ENCODE results near the gene CDC42BPG.

Gene CDC42BPG

DNA sequence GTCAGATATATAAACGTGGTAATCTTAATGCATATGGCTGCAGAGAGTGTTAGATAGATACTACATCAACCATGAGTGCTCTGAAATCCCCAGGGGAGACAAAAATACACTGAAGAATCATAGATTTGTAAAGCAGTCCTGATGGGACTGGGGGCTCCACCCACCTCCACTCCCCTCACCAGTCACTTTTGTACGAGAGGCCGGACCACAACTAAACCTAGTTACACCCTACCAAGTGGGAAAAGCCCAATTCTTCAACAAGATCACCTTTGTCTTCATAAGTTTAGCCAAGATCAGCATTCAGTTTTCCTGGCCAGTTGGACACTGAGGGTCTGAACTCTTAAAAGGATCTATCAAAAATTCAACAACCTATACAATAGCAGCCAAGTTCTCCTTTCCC lies 67.6 kb downstream of the CDC42BPG start:
- Histone ChIP-seq H3K36me3 (peaks cover 51 to 57% (median 54%) of the 10 kb centered on the region in 11 experiments), H3K27ac (peak overlapping the region in 10 of 11 experiments; percentile 97 to 100 (median 99); a peak in 19 of 22 replicates), H3K4me3 (peak overlapping the region; percentile 71 to 98 (median 92)), H3K9me3 (replicated peaks in 1 of 11) (no peaks in the 10 kb centered on the region), H3K4me2 (peak overlapping the region; percentile 92 to 98 (median 97)), H4K20me1 (peaks cover 54 to 60% (median 57%) of the 10 kb centered on the region in 11 experiments), H3K4me1 (peaks cover 58 to 69% (median 61%) of the 10 kb centered on the region in 10 experiments), H3K27me3 (no peaks in the 10 kb centered on the region), H3K9ac (peak overlapping the region; percentile 96 to 100 (median 99))
- TF ChIP-seq Cebpa-rat (IDR thresholded peaks at IDR 0.05): no peak

DNA sequence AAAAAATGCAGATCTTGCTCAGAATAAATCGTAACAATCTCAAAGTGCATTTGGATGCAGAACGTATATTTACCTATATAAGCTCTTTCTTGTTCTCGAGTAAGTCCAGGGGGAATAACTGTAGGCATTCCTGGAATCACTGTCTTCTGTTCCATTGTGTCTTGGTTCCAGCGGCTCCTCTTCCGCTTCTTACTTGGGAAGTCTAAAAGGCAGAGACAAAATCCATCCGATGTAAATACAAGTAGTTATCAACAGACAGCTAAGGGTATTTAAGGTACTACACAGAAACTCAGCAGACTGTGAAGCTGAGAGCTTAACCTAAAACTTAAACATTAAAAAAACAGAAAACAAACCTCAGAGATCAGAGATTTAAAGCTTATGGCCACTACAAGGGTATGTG lies 68.0 kb downstream of the CDC42BPG start:
- Histone ChIP-seq H3K27me3 (no peaks in the 10 kb centered on the region), H3K4me1 (peaks cover 63 to 74% (median 66%) of the 10 kb centered on the region in 10 experiments), H3K9me3 (replicated peaks in 1 of 11) (no peaks in the 10 kb centered on the region), H3K27ac (peak overlapping the region in 7 of 11 experiments; percentile 97 to 100 (median 99); a peak in 8 of 22 replicates), H4K20me1 (peaks cover 58 to 65% (median 61%) of the 10 kb centered on the region in 11 experiments), H3K9ac (peak overlapping the region; percentile 96 to 100 (median 99)), H3K36me3 (peaks cover 55 to 61% (median 58%) of the 10 kb centered on the region in 11 experiments), H3K4me2 (peak overlapping the region; percentile 92 to 98 (median 97)), H3K4me3 (peak overlapping the region; percentile 71 to 98 (median 92))
- no peak for TF ChIP-seq Cebpa-rat (IDR thresholded peaks at IDR 0.05)

DNA sequence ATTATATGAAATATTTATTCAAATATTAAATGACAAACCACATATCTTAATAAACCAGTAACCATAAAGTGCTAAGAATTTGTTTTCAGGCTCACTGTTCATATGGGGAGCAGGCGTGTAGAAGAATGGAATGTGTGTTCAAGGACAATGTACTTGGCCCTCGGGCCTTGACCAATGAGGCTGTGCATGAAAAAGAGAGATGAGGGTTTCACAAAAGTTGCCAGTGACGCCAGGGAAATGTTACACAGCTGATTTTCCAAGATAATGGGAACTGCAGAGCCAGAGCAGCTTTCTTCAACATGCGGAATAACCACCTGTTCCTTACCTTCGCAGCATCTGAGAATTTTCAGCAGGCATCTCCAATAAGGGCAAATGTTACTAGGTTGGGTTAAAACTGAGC lies 70.3 kb downstream of the CDC42BPG start:
- Histone ChIP-seq H3K9ac (peak overlapping the region in 8 of 11 experiments; percentile 9 to 100 (median 81); a peak in 12 of 22 replicates), H3K36me3 (peaks cover 78 to 84% (median 81%) of the 10 kb centered on the region in 11 experiments), H3K4me1 (peaks cover 75 to 79% (median 78%) of the 10 kb centered on the region in 10 experiments), H4K20me1 (peaks cover 81 to 88% (median 84%) of the 10 kb centered on the region in 11 experiments), H3K4me3 (peak overlapping the region in 7 of 10 experiments; percentile 9 to 46 (median 19); a peak in 7 of 20 replicates), H3K4me2 (peak overlapping the region; percentile 75 to 98 (median 96)), H3K9me3 (replicated peaks in 1 of 11) (no peaks in the 10 kb centered on the region), H3K27me3 (no peaks in the 10 kb centered on the region), H3K27ac (peak overlapping the region in 5 of 11 experiments; percentile 24 to 77 (median 67); a peak in 4 of 22 replicates)
- no peak for TF ChIP-seq Cebpa-rat (IDR thresholded peaks at IDR 0.05)

Data from BLaER1 treated with 17β-estradiol and CSF1 and Interleukin-3, amounts not matched to agents 10 nM and 100 nM (cell line).